GM21360 (cell line): Measurements from ENCODE around the gene CDK2.

Source experiments
- ATAC-seq: cut with Tn5 transposase; IDR thresholded peaks from one replicate; pipeline ENCODE4 v1.9.1; 2021; ENCODE audit warnings: mild to moderate bottlenecking, moderate library complexity; ENCODE audit not compliant: unreplicated experiment

Gene CDK2

DNA sequence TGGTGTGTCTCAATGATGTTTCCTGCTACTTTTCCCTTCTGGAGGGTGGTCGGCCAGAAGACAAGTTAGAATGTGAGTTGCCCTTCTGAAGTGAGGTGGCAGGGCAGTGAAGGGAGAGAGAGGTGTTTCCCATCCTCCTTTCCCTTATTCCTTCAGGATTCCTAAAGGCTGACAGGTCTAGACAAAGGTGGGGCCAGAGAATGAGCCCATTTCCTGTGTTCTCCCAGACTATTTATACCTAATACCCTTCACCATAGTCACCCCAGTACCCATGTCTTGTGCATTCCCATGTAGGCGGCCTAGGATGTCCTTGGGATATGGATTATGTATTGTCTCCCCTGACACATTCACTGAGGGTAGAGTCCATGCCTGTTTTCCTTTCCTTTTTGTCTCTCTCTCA, 28.6 kb upstream of the CDK2 start:
- ATAC-seq = no peak

DNA sequence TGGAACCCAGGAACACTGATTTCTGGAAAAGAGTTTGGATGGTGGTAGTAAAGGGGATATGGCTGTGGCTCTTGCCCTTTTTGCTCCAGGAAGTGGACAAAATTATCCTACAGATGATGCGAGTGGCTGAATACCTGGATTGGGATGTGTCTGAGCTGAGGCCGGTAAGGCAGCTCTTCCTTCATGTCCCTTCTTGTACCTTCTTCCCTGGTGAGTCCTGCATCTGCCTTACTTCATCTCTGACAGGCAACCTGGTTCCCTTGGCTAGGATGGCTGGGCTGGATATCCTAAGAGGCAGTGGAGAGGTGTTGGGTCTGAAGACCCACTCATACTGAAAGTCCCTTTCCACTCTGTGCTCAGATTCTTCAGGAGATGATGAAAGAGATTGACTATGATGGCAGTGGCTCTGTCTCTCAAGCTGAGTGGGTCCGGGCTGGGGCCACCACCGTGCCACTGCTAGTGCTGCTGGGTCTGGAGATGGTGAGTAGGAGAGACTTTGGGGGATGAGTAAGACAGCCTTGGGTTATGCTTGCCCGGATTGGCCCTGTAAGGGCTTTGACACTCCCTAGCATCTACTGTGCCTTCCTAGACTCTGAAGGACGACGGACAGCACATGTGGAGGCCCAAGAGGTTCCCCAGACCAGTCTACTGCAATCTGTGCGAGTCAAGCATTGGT, 27.7 kb upstream of the CDK2 start:
- no peak for ATAC-seq

DNA sequence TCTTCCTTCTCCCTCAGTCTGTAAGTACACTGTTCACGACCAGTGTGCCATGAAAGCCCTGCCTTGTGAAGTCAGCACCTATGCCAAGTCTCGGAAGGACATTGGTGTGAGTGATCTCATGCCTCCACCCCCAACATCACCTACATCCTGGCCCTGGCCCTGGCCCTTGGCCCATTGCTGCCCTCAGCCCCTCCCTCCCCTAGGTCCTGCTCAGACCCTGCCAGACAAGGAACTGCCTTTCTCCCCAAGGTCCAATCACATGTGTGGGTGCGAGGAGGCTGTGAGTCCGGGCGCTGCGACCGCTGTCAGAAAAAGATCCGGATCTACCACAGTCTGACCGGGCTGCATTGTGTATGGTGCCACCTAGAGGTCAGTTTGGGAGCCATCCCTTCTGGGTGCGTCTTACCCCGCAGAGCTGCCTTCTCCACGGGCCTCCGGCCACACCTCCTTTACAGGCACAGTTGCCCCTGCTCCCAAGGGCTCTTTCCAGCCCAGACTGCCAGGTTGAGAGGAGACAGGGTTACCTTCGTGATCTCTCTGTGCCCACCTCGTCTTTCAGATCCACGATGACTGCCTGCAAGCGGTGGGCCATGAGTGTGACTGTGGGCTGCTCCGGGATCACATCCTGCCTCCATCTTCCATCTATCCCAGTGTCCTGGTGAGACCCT, 26.4 kb upstream of the CDK2 start:
- ATAC-seq = peak; percentile 90

DNA sequence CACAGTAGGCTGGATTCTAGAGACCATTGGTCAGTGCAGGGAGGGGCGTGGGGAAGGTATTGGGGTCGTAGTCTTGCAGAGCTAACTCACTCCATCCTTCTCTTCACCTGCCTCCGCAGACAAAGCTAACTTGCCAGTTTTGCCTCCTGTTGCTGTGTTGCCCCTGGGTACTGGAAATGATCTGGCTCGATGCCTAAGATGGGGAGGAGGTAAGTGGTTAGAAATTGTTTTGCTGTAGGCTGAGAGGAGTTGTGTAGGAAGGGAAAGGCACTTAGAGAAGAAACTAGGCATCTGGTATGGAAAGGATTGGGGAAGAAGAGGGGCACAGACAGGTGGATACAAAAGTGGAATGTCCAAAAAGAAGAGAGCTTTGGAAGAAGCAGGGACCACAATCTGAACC, 24.6 kb upstream of the CDK2 start:
- no peak for ATAC-seq

DNA sequence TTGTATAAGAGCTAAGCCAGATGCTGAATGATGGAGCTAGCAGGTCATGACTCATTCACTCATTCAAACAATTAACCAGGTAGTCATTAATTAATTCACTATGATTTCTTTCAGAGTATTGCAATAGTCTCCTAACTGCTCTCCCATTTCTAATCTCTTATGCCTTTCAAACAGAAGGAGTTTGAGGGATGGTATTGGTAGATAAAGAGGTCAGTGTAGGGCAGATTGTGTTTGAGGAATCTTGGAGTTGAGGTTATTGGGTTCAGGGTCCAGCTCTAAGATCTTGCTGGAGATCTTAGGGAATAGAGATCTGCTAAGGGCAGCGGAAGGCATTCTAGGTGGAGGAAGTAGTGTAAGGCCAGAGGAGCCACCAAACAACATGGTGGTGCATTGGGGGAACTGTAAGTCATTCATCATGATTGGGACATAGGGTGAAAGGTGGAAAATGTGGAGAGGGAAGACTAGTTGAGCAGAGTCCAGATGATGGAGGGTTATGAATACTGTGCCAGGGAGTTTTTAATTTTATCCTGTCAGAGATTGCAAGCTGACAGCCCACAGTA, 24.0 kb upstream of the CDK2 start:
- no peak for ATAC-seq

DNA sequence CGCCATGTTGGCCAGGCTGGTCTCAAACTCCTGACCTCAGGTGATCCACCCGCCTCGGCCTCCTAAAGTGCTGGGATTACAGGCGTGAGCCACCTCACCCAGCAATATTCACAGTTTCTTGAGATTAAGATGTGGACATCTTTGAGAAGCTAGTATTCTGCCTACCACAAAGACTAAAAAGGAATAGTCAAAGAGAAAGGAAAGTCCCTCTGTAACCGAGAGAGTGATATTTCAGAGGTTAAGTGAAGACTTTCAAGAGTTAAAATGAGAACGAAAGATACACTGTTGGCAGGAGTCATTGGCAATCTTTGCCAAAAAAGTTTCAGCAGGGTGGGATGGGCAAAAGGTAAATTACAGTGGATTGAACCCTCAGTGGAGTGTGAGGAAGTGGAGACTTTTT, 20.1 kb upstream of the CDK2 start:
- ATAC-seq = no peak

DNA sequence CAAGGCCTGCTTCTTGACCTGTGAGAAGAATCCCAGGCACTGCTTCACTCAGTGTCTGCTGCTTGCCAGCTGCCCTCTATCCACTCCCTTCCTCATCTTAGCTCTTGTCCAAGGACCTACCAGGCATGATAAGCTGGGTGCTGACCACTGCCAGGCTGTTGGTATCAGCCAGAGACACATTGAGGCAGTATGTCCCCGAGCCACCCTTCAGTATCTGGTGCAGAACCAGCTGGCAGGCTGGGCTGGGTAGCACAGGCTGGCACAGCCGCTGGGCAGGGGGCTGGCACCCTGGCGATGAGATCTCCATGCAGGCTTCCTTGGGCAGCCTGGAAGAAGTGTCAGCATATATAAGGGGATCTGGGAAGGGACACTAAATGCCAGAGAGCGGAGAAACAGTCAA, 11.3 kb upstream of the CDK2 start:
- no peak for ATAC-seq

DNA sequence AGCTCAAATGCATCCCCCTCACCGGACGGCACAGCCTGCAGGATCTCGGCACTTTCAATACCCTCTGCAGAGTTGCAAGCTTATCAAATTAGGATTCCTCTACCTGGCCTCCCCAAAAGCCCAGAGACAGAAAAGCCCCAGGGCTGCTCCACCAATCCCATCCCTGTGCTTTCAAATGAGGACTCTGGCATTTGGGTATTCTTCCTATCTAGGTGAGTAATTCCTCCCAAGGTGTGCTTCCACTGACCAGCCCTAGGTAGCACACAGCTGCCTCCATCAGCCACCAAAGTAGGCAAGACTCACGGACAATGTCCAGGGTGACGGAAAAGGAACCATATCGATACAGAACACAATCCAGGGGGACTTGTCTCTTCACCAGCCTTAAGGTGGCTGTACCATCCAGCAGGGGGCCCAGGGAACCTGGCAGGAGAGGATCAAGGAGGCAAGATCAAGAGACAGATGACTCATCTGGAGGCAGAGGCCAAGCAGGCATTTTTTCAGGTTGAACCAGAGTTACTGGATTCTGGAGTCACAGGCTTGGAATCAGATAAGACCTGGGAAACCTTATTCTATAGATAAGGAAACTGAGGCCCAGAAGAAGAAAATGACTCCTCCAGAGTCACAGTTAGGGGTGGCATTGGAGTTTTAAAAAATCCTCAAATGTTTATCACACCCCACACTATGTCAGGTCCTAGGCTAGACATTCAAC, 10.7 kb upstream of the CDK2 start:
- ATAC-seq = no peak

DNA sequence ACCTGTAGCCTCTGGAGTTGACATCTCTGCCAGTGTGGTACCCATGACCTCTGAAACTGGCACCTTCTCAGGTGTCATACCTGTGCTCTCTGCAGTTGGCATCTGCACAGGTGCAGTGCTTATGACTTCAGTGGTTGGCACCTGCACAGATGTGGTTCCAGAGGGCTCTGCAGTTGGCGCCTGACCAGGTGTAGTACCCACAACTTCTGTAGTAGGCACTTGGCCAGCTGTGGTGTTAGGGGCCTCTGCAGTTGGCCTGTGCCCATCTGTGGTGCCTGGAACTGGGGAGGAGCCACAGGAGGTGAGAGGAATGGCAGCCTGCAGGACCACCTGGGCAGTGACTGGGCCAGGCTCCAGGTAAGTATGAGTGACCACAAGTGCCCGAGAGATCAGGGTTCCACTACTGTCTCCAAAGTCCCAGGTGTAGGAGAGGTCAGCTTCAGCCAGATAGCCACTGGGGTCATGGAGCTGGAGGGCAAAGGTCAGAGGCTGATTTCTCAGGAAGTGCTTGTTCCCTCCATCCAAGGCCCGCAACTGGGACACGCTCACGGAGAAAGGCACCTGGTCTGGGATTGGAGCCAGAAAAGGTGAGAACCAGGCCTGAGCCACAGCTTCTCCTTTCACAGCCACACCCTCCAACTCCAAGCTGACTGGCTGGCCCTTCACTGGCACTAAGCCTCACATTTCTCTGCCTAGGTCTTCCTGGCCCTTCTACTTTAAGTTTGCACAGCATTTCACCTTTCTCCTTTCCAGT, 9.3 kb upstream of the CDK2 start:
- no peak for ATAC-seq

DNA sequence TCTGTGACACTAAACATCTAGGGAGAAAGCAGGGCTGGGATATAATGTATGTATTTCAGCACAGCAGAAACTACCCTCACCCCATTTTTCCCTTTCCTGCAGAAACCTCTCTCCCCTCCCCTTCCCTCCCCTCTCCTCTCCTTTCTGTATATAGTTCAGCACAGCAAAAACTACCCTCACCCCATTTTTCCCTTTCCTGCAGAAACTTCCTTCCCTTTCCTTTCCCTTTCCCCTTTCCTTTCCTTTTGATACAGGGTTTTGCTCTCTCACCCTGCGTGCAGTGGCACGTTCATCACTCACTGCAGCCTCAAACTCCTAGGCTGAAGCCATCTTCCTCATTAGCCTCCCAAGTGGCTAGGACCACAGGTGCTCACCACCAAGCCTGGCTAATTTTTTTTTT, 2.9 kb upstream of the CDK2 start:
- no peak for ATAC-seq

DNA sequence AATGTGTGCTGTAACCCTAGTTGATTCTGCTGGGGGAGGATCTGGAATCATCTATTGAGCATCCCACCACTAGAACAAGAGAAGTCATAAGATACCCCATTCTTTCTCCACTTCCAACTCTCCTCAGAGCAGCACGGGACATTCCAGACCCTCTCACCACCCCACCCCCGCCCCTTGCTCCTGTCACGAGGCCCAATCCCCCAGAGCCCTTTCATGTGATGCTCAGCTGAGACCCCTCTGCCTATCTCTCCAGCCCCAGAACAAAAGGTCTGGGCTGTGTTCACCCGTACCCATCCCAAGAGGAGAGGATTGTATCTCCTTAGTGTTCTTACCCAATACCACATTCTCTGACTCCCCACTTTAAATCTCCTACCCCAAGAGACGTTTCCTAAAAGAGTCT, 1.4 kb upstream of the CDK2 start:
- no peak for ATAC-seq

DNA sequence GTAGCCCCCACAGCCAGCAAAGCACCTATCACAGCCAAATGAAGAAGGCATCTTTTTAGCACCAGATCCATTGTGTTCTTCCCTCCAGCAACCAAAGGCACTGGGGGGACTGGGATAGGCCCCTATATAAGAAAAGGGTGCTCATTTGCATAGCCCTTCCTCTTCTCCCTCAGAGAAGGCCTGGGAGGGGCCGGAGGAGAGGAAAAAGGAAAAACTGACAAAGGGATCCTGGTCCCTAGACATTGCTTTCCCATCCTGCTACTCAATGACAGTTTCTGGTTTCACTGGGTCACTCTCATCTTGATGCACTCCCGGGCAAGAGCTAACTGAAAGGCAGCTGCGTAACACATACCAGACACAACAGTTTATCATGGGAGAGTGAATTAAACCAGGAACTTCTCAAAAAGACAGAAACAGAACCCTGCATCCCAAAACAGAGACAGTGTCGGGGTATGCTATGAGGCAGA, 656 bp upstream of the CDK2 start, which contains the start of gene PMEL:
Gene PMEL, minus strand, starts transcription at position 102 of the 467 bp plus-strand sequence. Its CDS starts 31 bp downstream, at position 71.
- no peak for ATAC-seq

DNA sequence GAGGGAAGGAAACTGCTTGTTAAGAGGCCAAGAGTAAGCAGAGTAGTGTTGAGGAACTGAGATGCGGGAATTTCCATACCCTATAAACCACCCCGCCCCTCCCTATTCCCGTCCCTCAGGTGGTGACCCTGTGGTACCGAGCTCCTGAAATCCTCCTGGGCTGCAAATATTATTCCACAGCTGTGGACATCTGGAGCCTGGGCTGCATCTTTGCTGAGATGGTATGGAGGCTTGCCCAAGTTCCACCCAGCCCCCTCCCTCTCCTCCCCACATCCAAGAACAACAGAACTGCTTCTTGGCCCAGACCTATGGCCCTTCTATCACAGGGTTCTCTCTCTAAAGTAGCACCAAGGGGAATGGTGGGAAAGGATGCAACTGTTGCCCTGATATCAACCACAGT, 2.7 kb downstream of the CDK2 start:
- ATAC-seq = no peak

DNA sequence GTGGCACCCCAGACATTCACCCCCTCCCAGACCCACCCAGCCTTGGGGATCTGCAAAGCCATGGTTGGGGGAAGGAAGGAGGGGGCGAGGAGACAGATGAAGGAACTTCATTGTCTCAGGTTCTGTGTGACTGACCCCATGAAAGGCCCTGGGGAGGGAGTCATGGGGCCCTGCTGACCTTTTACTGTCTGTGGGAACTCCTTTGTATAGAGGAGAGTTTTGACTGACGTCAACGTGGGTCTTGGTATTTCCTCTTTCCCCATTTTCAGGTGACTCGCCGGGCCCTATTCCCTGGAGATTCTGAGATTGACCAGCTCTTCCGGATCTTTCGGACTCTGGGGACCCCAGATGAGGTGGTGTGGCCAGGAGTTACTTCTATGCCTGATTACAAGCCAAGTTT, 4.1 kb downstream of the CDK2 start:
- ATAC-seq = no peak

DNA sequence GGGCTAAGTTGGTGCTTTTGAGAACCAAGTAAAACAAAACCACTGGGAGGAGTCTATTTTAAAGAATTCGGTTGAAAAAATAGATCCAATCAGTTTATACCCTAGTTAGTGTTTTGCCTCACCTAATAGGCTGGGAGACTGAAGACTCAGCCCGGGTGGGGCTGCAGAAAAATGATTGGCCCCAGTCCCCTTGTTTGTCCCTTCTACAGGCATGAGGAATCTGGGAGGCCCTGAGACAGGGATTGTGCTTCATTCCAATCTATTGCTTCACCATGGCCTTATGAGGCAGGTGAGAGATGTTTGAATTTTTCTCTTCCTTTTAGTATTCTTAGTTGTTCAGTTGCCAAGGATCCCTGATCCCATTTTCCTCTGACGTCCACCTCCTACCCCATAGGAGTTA, 5.4 kb downstream of the CDK2 start:
- no peak for ATAC-seq

DNA sequence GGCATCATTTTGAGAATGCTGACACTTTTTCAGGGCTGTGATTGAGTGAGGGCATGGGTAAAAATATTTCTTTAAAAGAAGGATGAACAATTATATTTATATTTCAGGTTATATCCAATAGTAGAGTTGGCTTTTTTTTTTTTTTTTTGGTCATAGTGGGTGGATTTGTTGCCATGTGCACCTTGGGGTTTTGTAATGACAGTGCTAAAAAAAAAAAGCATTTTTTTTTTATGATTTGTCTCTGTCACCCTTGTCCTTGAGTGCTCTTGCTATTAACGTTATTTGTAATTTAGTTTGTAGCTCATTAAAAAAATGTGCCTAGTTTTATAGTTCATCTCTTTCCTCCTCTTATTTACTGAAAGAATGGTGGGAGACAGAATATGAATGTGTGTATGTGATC, 5.8 kb downstream of the CDK2 start:
- ATAC-seq = no peak

DNA sequence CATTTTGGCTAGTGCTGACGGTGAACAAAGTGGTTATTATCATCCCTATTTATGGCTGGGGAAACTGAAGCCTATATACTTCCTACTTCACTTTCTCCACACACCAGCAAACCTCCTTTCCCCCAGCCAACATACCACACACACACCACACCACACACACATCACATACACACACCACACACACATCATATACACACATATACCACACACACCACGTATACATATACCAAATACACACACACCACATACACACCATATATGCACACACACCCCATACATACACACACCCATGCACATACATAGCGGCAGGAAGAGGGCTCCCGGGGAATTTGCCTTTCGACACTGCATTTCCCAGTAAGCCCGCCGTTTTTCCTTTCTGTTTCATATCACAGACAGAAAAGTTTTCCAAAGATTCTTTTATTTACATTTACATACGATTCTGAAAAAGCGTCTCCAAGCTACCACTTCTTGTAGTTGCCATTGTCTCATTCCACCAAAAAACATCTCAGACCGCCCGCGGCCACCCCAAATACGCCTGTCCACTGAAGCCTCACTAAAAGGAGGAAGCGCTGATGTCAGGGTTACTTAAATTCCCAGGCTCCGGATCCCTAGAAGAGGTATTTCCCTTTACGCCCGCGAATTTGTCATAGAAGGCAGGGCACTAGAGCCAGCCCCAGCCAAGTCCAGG, 6.4 kb downstream of the CDK2 start:
- no peak for ATAC-seq

DNA sequence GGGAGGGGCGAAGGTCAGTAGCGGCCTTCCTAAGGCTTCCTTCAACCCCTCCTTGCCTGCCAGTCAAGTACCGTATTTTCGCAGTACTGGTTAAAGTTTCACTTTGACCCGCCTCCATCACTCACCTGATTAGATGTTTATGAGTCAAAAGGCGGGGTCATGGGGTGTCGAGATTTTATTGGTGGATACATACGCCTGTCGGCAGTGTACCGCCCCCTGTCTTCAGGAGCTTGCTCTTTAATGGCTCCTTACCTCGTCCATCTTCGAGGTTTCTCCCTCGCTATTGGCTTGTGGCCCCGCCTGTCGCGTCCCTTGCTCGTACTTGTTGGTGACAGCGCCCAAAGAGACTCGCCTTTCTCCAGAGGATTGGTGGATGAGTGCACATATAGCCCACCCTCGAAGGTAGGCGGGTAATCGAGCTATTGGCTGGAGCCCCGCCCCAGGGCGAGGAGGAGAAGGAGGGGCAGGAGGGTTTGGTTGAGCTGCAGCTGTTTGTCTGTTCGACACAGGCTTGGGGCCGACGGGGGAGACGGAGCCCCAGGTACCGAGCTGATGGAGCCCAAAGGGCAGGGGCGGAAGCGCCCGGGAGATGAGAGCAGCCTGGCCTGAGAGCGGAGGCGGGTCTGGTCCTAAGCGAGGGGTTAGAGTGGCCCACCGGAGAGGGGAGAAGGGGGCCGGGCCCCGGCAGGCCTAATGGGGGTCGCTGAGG, 7.1 kb downstream of the CDK2 start, which contains the start of gene RAB5B:
Gene RAB5B, plus strand, starts transcription at position 480 of the 709 bp plus-strand sequence. CDS start 12,883 bp downstream, outside the sequence.
- ATAC-seq = peak; percentile 89

DNA sequence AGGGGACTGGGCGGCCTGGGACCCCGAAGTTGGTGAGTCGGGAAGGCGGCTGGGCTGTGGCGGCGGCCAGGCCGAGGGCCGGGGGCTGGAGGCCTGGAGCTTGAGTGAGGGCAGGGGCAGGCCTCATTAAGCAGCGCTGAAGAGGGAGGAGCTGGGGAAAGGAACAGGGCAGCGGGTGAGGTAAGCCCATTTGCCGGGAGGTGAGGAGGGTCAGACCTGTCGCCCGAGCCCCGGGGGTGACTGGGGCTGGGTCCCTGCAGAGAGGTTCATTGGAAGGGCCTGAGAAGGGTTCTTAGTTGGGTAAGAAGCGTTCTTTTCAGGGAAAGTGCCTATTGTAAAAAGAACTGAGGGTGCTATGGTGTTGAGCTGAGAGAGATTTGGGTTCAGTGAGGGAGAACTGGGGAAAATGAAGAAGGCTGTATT, 7.7 kb downstream of the CDK2 start:
- ATAC-seq = peak; percentile 11

DNA sequence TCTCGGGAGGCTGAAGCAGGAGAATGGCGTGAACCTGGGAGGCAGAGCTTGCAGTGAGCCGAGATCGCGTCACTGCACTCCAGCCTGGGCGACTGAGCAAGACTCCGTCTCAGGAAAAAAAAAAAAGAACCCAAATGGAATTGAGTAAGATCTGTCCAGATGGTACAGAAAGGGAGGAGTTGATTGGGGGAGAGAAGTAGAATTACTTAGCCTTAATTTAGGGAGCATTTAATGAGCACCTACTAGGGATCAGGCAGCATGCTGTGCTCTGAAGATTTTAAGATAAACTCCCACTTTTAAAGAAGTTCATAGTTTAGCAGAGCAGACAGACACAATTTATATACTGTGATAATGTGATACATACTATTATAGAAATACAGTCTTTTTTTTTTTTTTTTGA, 11.8 kb downstream of the CDK2 start:
- ATAC-seq = no peak
